Caco-2 (cell line): ENCODE measurements around the gene NRP2. TPM values are rescaled to one million over a fixed set of nuclear protein-coding genes. Genes with fewer than 3 reads are reported as not detected.
A peak's percentile ranks its signal among the peaks of the same experiment; 100 is the strongest.

Source experiments
- BruUV-seq: library from RNA; stranded (reverse); fragments of 400-500 nt; replicated peaks from 2 replicates; lab custom pipeline; 2021; lab: Mats Ljungman, UMichigan
- CTCF ChIA-PET: fragments of 300-600 bp; sonication (Branson Sonifier 250); formaldehyde crosslinking; loops from one replicate; lab custom pipeline; 2022; ENCODE audit warnings: antibody characterized with exemption; lab: Charles Lee
- POLR2A ChIA-PET: fragments of 300-600 bp; sonication (Branson Sonifier 250); formaldehyde crosslinking; loops from one replicate; lab custom pipeline; 2022; ENCODE audit warnings: antibody characterized with exemption; lab: Charles Lee
- DNase-seq, 2 experiments: peaks; one replicate each; pipeline versions ENCODE4 v3.0.0 to v3.0.0-alpha.2; 2020 to 2022
- H3K27me3 ChIP-seq: replicated peaks from 2 replicates; pipeline ENCODE4 v1.6.0; 2011; ENCODE audit warnings: low read length; ENCODE audit not compliant: control insufficient read depth, insufficient read depth
- H3K36me3 ChIP-seq: 2 replicates; pipeline ENCODE4 v1.5.1; 2011; ENCODE audit warnings: low read length; ENCODE audit not compliant: control insufficient read depth, insufficient read depth
- H3K4me1 ChIP-seq: fragments of 250-450 bp; sonication (Bioruptor Pico); 2 replicates; pipeline ENCODE4 v1.5.1; 2020; ENCODE audit warnings: mild to moderate bottlenecking
- H3K4me3 ChIP-seq: 2 replicates; pipeline ENCODE4 v1.5.1; 2011; ENCODE audit warnings: low read depth, mild to moderate bottlenecking, control low read depth, low read length
- H3K9me3 ChIP-seq: fragments of 250-450 bp; sonication (Bioruptor Pico); 2 replicates; pipeline ENCODE4 v1.5.1; 2020; ENCODE audit warnings: mild to moderate bottlenecking, moderate library complexity
- H3K27ac Mint-ChIP-seq: one replicate; pipeline ENCODE4 v1.8.0; 2022; ENCODE audit warnings: mixed read lengths; ENCODE audit not compliant: unreplicated experiment
- H3K27me3 Mint-ChIP-seq: one replicate; pipeline ENCODE4 v1.8.0; 2022; ENCODE audit warnings: mixed read lengths; ENCODE audit not compliant: insufficient read depth, unreplicated experiment
- H3K36me3 Mint-ChIP-seq: one replicate; pipeline ENCODE4 v1.8.0; 2022; ENCODE audit warnings: mild to moderate bottlenecking, mixed read lengths; ENCODE audit not compliant: insufficient read depth, unreplicated experiment
- H3K4me1 Mint-ChIP-seq: one replicate; pipeline ENCODE4 v1.8.0; 2022; ENCODE audit warnings: low read depth, mixed read lengths; ENCODE audit not compliant: unreplicated experiment
- H3K4me3 Mint-ChIP-seq: one replicate; pipeline ENCODE4 v1.8.0; 2022; ENCODE audit warnings: mild to moderate bottlenecking, moderate library complexity, mixed read lengths; ENCODE audit not compliant: unreplicated experiment
- H3K9me3 Mint-ChIP-seq: one replicate; pipeline ENCODE4 v1.8.0; 2022; ENCODE audit warnings: mixed read lengths; ENCODE audit not compliant: unreplicated experiment
- CTCF ChIP-seq, 2 experiments: fragments of 200-600 bp in 1 of 2; IDR thresholded peaks; 1 replicate in 1 of 2; 2 replicates in 1 of 2; pipeline versions ENCODE4 v1.5.1 to v1.8.0; 2011 to 2022; ENCODE audit warnings: antibody characterized with exemption in 1 of 2, control low read depth in 1 of 2, inconsistent platforms in 1 of 2, low read depth in 1 of 2, low read length in 1 of 2, mild to moderate bottlenecking in 1 of 2, moderate library complexity in 1 of 2; ENCODE audit not compliant: insufficient read depth in 1 of 2, severe bottlenecking in 1 of 2, unreplicated experiment in 1 of 2
- intact Hi-C: fragments of 100-400 bp; cut with micrococcal nuclease; formaldehyde crosslinking; loops from one replicate; pipeline ENCODE4 v1.10.0; 2022; ENCODE audit not compliant: unreplicated experiment
- total RNA-seq: library from RNA; stranded (reverse); gene quantifications from 2 replicates; pipeline ENCODE4 v1.2.3, GENCODE V29; 2022

The NRP2 gene
- total RNA-seq, 1 experiment from 2014 or later: 96.9 TPM

- CTCF ChIA-PET: interaction anchor here (0.6 to 0.9 kb wide), 2 partner anchors 43 to 220 kb away, joined by 3 to 4 read pairs; no protein-coding TSS in a partner anchor
- Mint-ChIP-seq H3K27me3 (no peaks in the 10 kb centered on the region), H3K9me3 (no peaks in the 10 kb centered on the region), H3K4me1 (peaks cover 52% of the 10 kb centered on the region), H3K36me3 (peaks cover 90% of the 10 kb centered on the region), H3K27ac (peak overlapping the region; percentile 94), H3K4me3 (no peak overlapping the region)
- no peaks in the 10 kb centered on the region for H3K36me3 ChIP-seq
- no TSS peak for BruUV-seq
- peak in 1 of 2 experiments; percentile 5 for TF ChIP-seq CTCF (IDR thresholded peaks at IDR 0.05; ENCODE audit: insufficient read depth in 1 of 2, low read depth in 1 of 2, low read length in 1 of 2, severe bottlenecking in 1 of 2, unreplicated experiment in 1 of 2)
- H3K9me3 ChIP-seq: no peaks in the 10 kb centered on the region
- POLR2A ChIA-PET: no interaction called here
- intact Hi-C loops: no loop called here
- no peak overlapping the region for H3K4me3 ChIP-seq
- peak in 1 of 2 experiments; percentile 28 for DNase-seq
- H3K4me1 ChIP-seq: peaks cover 52% of the 10 kb centered on the region
- no peaks in the 10 kb centered on the region for H3K27me3 ChIP-seq
Measured at GRCh38 chr2:205721057-205721449, 38.8 kb downstream of the NRP2 start.

- H3K9me3 ChIP-seq: no peaks in the 10 kb centered on the region
- H3K4me1 ChIP-seq: peaks cover 66% of the 10 kb centered on the region
- ChIA-PET POLR2A (no interaction called here), CTCF (interaction anchor here (1.2 kb wide), 2 partner anchors 9 to 204 kb away, joined by 3 to 4 read pairs; no protein-coding TSS in a partner anchor)
- Mint-ChIP-seq H3K36me3 (peaks cover 95% of the 10 kb centered on the region), H3K9me3 (no peaks in the 10 kb centered on the region), H3K27me3 (no peaks in the 10 kb centered on the region), H3K27ac (peak overlapping the region; percentile 94), H3K4me3 (peak overlapping the region; percentile 29), H3K4me1 (peaks cover 64% of the 10 kb centered on the region)
- TF ChIP-seq CTCF (IDR thresholded peaks at IDR 0.05; ENCODE audit: insufficient read depth in 1 of 2, low read depth in 1 of 2, low read length in 1 of 2, severe bottlenecking in 1 of 2, unreplicated experiment in 1 of 2): no peak
- no peaks in the 10 kb centered on the region for H3K27me3 ChIP-seq
- H3K4me3 ChIP-seq: no peak overlapping the region
- DNase-seq: peak; percentile 75 to 90
- no TSS peak for BruUV-seq
- intact Hi-C loops: no loop called here
- no peaks in the 10 kb centered on the region for H3K36me3 ChIP-seq
Measured at GRCh38 chr2:205722283-205722918, 40.1 kb downstream of the NRP2 start.

- BruUV-seq: no TSS peak
- H3K27me3 ChIP-seq: no peaks in the 10 kb centered on the region
- Mint-ChIP-seq H3K27ac (peak overlapping the region; percentile 50), H3K9me3 (no peaks in the 10 kb centered on the region), H3K27me3 (no peaks in the 10 kb centered on the region), H3K4me3 (no peak overlapping the region), H3K4me1 (peaks cover 60% of the 10 kb centered on the region), H3K36me3 (peaks cover 95% of the 10 kb centered on the region)
- ChIA-PET POLR2A (no interaction called here), CTCF (interaction anchor here (1.2 kb wide), 1 partner anchor 8 kb away, joined by 4 read pairs; no protein-coding TSS in a partner anchor)
- intact Hi-C loops: no loop called here
- peaks cover 69% of the 10 kb centered on the region for H3K4me1 ChIP-seq
- no peak overlapping the region for H3K4me3 ChIP-seq
- no peak for TF ChIP-seq CTCF (IDR thresholded peaks at IDR 0.05; ENCODE audit: insufficient read depth in 1 of 2, low read depth in 1 of 2, low read length in 1 of 2, severe bottlenecking in 1 of 2, unreplicated experiment in 1 of 2)
- no peak for DNase-seq
- H3K9me3 ChIP-seq: no peaks in the 10 kb centered on the region
- no peaks in the 10 kb centered on the region for H3K36me3 ChIP-seq
Measured at GRCh38 chr2:205723179-205723578, 40.9 kb downstream of the NRP2 start.
